HCT116 (cell line): ENCODE results near the gene B3GNT4. TPM values are rescaled to one million over a fixed set of nuclear protein-coding genes. Genes with fewer than 3 reads are reported as not detected.

Experiments
- ATAC-seq: fragments of 200-7000 bp; cut with Tn5 transposase; 2 replicates; pipeline ENCODE4 v1.9.1; 2020; ENCODE audit warnings: mild to moderate bottlenecking, moderate library complexity
- BruUV-seq: library from RNA; stranded (reverse); fragments of 400-500 nt; replicated peaks from 2 replicates; lab custom pipeline; 2021; lab: Mats Ljungman, UMichigan
- CTCF ChIA-PET: fragments of 300-600 bp; sonication (Branson Sonifier 250); formaldehyde crosslinking; loops from one replicate; lab custom pipeline; 2021; ENCODE audit warnings: antibody characterized with exemption; lab: Charles Lee
- POLR2A ChIA-PET: fragments of 300-600, 350-600 bp; sonication (Branson Sonifier 250); formaldehyde crosslinking; loops from one replicate; lab custom pipeline; 2021; ENCODE audit warnings: antibody characterized with exemption; lab: Charles Lee
- RAD21 ChIA-PET, 2 experiments: fragments of 300-600 bp; sonication (Branson Sonifier 250); formaldehyde crosslinking; loops; one replicate each; lab custom pipeline; 2023; ENCODE audit warnings: low total read pairs in 2 of 2; ENCODE audit not compliant: uncharacterized antibody in 2 of 2, unreplicated experiment in 2 of 2, low non-redundant PET in 1 of 2; lab: Charles Lee
- DNase-seq: peaks from one replicate; pipeline ENCODE4 v3.0.0-alpha.2; 2010; ENCODE audit warnings: low read depth, low spot score
- H2AFZ ChIP-seq: fragments of 200-600 bp; shearing (Covaris generic), sonication (generic); 2 replicates; pipeline ENCODE4 v1.6.1; 2017; ENCODE audit warnings: low read depth, mixed run types, mixed read lengths, antibody characterized with exemption, low read length; ENCODE audit not compliant: poor library complexity, severe bottlenecking
- H3K27ac ChIP-seq: 2 replicates; pipeline ENCODE4 v1.5.1; 2012; ENCODE audit warnings: low read depth, low read length
- H3K27me3 ChIP-seq: fragments of 200-600 bp; sonication (generic); 2 replicates; pipeline ENCODE4 v1.6.1; 2016; ENCODE audit warnings: mixed run types, low read length, mixed read lengths; ENCODE audit not compliant: insufficient read depth
- H3K36me3 ChIP-seq, 2 experiments: fragments of 200-500 bp in 1 of 2; fragments of 200-600 bp in 1 of 2; sonication (Bioruptor generic) in 1 of 2; sonication (generic) in 1 of 2; 2 replicates each; pipeline versions ENCODE4 v1.5.1 to v1.6.1; 2014 to 2016; ENCODE audit warnings: low read length in 2 of 2, inconsistent platforms in 1 of 2, mixed read lengths in 1 of 2, mixed run types in 1 of 2; ENCODE audit not compliant: insufficient read depth in 2 of 2, control insufficient read depth in 1 of 2
- H3K4me1 ChIP-seq, 2 experiments: fragments of 200-600 bp in 1 of 2; sonication (generic) in 1 of 2; 2 replicates each; pipeline versions ENCODE4 v1.5.1 to v1.6.1; 2012 to 2017; ENCODE audit warnings: low read length in 2 of 2, inconsistent platforms in 1 of 2, mild to moderate bottlenecking in 1 of 2, mixed read lengths in 1 of 2, mixed run types in 1 of 2, moderate library complexity in 1 of 2; ENCODE audit not compliant: insufficient read depth in 2 of 2, control insufficient read depth in 1 of 2
- H3K4me2 ChIP-seq: fragments of 200-600 bp; sonication (generic); 2 replicates; pipeline ENCODE4 v1.6.1; 2017; ENCODE audit warnings: mixed run types, low read length, mixed read lengths
- H3K4me3 ChIP-seq, 2 experiments: fragments of 200-600 bp in 1 of 2; sonication (generic) in 1 of 2; replicated peaks in 1 of 2; 2 replicates each; pipeline ENCODE4 v1.5.1; 2011 to 2016; ENCODE audit warnings: low read length in 2 of 2, control low read depth in 1 of 2, low read depth in 1 of 2, mild to moderate bottlenecking in 1 of 2, mixed read lengths in 1 of 2, mixed run types in 1 of 2
- H3K79me2 ChIP-seq: fragments of 200-600 bp; sonication (generic); 2 replicates; pipeline ENCODE4 v1.6.1; 2017; ENCODE audit warnings: mild to moderate bottlenecking, mixed run types, low read length, moderate library complexity, mixed read lengths; ENCODE audit not compliant: insufficient read depth
- H3K9ac ChIP-seq: fragments of 200-600 bp; sonication (generic); 2 replicates; pipeline ENCODE4 v1.6.1; 2016; ENCODE audit warnings: low read length, mixed read lengths
- H3K9me2 ChIP-seq: fragments of 200-600 bp; sonication (generic), shearing (Covaris generic); 2 replicates; pipeline ENCODE4 v1.6.1; 2017; ENCODE audit warnings: mixed run types, mild to moderate bottlenecking, moderate library complexity; ENCODE audit not compliant: insufficient read depth
- H3K9me3 ChIP-seq, 2 experiments: fragments of 200-500 bp in 1 of 2; fragments of 200-600 bp in 1 of 2; sonication (Bioruptor generic) in 1 of 2; sonication (generic) in 1 of 2; 2 replicates each; pipeline ENCODE4 v1.6.1; 2014 to 2017; ENCODE audit warnings: low read length in 2 of 2, mixed read lengths in 2 of 2, inconsistent platforms in 1 of 2, low read depth in 1 of 2, mild to moderate bottlenecking in 1 of 2, mixed run types in 1 of 2, moderate library complexity in 1 of 2; ENCODE audit not compliant: control insufficient read depth in 1 of 2, insufficient read depth in 1 of 2
- H4K20me1 ChIP-seq: fragments of 200-600 bp; sonication (generic), shearing (Covaris generic); 2 replicates; pipeline ENCODE4 v1.6.1; 2017; ENCODE audit warnings: mixed run types, mild to moderate bottlenecking, moderate library complexity; ENCODE audit not compliant: insufficient read depth
- ATF3 ChIP-seq: IDR thresholded peaks from 2 replicates; pipeline ENCODE4 v1.6.1; 2012
- CBX3 ChIP-seq: IDR thresholded peaks from 2 replicates; pipeline ENCODE4 v1.6.1; 2012; ENCODE audit warnings: low read depth
- CEBPB ChIP-seq: IDR thresholded peaks from 2 replicates; pipeline ENCODE4 v1.6.1; 2012; ENCODE audit warnings: low read depth
- CTCF ChIP-seq, 3 experiments: fragments of 200-600 bp in 1 of 3; sonication (generic) in 1 of 3; IDR thresholded peaks in 2 of 3; conservative IDR thresholded peaks in 1 of 3; 2 replicates each; pipeline ENCODE4 v1.5.1; 2012 to 2017; ENCODE audit warnings: low read depth in 2 of 3, low read length in 2 of 3, antibody characterized with exemption in 1 of 3, borderline replicate concordance in 1 of 3, control low read depth in 1 of 3, mild to moderate bottlenecking in 1 of 3, mixed read lengths in 1 of 3, mixed run types in 1 of 3, moderate library complexity in 1 of 3; ENCODE audit not compliant: insufficient read depth in 1 of 3
- EGR1 ChIP-seq: IDR thresholded peaks from 2 replicates; pipeline ENCODE4 v1.6.1; 2012; ENCODE audit warnings: low read depth
- ELF1 ChIP-seq: IDR thresholded peaks from 2 replicates; pipeline ENCODE4 v1.6.1; 2012; ENCODE audit warnings: low read depth, borderline replicate concordance
- EZH2 ChIP-seq: fragments of 200-600 bp; sonication (generic); IDR thresholded peaks from 2 replicates; pipeline ENCODE4 v1.6.1; 2017; ENCODE audit warnings: antibody characterized with exemption, mixed run types
- EZH2phosphoT487 ChIP-seq: fragments of 200-600 bp; IDR thresholded peaks from 2 replicates; pipeline ENCODE4 v1.6.1; 2018; ENCODE audit warnings: antibody characterized with exemption, borderline replicate concordance
- JUND ChIP-seq: IDR thresholded peaks from 2 replicates; pipeline ENCODE4 v1.6.1; 2012
- MAX ChIP-seq: IDR thresholded peaks from 2 replicates; pipeline ENCODE4 v1.6.1; 2012
- POLR2A ChIP-seq: IDR thresholded peaks from 2 replicates; pipeline ENCODE4 v1.7.0; 2011; ENCODE audit warnings: borderline replicate concordance; ENCODE audit not compliant: insufficient read depth, insufficient read length; ENCODE audit errors: extremely low read depth
- POLR2AphosphoS5 ChIP-seq: IDR thresholded peaks from 2 replicates; pipeline ENCODE4 v1.6.1; 2011; ENCODE audit warnings: mild to moderate bottlenecking, low read depth, low read length, moderate library complexity
- RAD21 ChIP-seq: IDR thresholded peaks from 2 replicates; pipeline ENCODE4 v1.6.1; 2012; ENCODE audit warnings: low read depth, mild to moderate bottlenecking
- REST ChIP-seq: IDR thresholded peaks from 2 replicates; pipeline ENCODE4 v1.6.1; 2012; ENCODE audit warnings: low read depth
- SP1 ChIP-seq: IDR thresholded peaks from 2 replicates; pipeline ENCODE4 v1.6.1; 2012; ENCODE audit warnings: low read depth
- SRF ChIP-seq: IDR thresholded peaks from 2 replicates; pipeline ENCODE4 v1.6.1; 2012; ENCODE audit warnings: low read depth
- TCF7L2 ChIP-seq: IDR thresholded peaks from 2 replicates; pipeline ENCODE4 v1.7.0; 2011; ENCODE audit warnings: borderline replicate concordance, inconsistent platforms; ENCODE audit not compliant: insufficient read depth, insufficient read length; ENCODE audit errors: extremely low read depth
- ZBTB33 ChIP-seq: IDR thresholded peaks from 2 replicates; pipeline ENCODE4 v1.6.1; 2011; ENCODE audit warnings: mild to moderate bottlenecking, low read length, moderate library complexity; ENCODE audit not compliant: insufficient replicate concordance; ENCODE audit errors: extremely low read depth
- ZFX ChIP-seq: fragments of 450-650 bp; IDR thresholded peaks from 2 replicates; pipeline ENCODE4 v1.6.1; 2017
- ZNF274 ChIP-seq: fragments of 200-500 bp; sonication (Bioruptor generic); IDR thresholded peaks from 2 replicates; pipeline ENCODE4 v1.6.1; 2014; ENCODE audit warnings: mild to moderate bottlenecking, low read depth, low read length, inconsistent platforms
- intact Hi-C: fragments of 100-400 bp; cut with micrococcal nuclease; formaldehyde crosslinking; loops from 2 replicates; pipeline ENCODE4 v1.10.0; 2022
- total RNA-seq: library from RNA; stranded (reverse); gene quantifications from one replicate; pipeline ENCODE4 v1.2.1, GENCODE V29; 2021; ENCODE audit not compliant: unreplicated experiment

Gene B3GNT4
- total RNA-seq, 1 experiment from 2014 or later = 7.1 TPM

GRCh38 chr12:122216445-122216844 lies 12.9 kb downstream of the B3GNT4 start:
- no peaks in the 10 kb centered on the region for H3K9me3 ChIP-seq
- no peak overlapping the region for H3K4me3 ChIP-seq
- no peak overlapping the region for H3K4me2 ChIP-seq
- RAD21 ChIA-PET = no interaction called here
- no peak overlapping the region for H3K9ac ChIP-seq
- peaks cover 44% of the 10 kb centered on the region for H3K79me2 ChIP-seq
- no peaks in the 10 kb centered on the region for H3K4me1 ChIP-seq
- TF ChIP-seq RAD21 (no peak), ELF1 (no peak), CEBPB (no peak), POLR2A (no peak), JUND (no peak), ZBTB33 (no peak), ZNF274 (no peak), EZH2 (no peak), TCF7L2 (no peak), POLR2AphosphoS5 (no peak), SRF (no peak), EGR1 (no peak), EZH2phosphoT487 (no peak), ZFX (no peak), ATF3 (no peak), CBX3 (no peak), CTCF (IDR thresholded peaks at IDR 0.05 in 2 of 3, conservative IDR thresholded peaks at IDR 0.05 in 1 of 3; ENCODE audit: borderline replicate concordance in 1 of 3, insufficient read depth in 1 of 3, low read depth in 2 of 3, low read length in 2 of 3) (no peak), MAX (no peak), REST (no peak), SP1 (no peak)
- peaks cover 41 to 48% of the 10 kb centered on the region in 2 experiments for H3K36me3 ChIP-seq
- no peak for DNase-seq
- H2AFZ ChIP-seq = no peak overlapping the region
- H3K9me2 ChIP-seq = no peaks in the 10 kb centered on the region
- POLR2A ChIA-PET = no interaction called here
- intact Hi-C loops = no loop called here
- no peaks in the 10 kb centered on the region for H4K20me1 ChIP-seq
- CTCF ChIA-PET = no interaction called here
- H3K27me3 ChIP-seq = no peaks in the 10 kb centered on the region
- no peak overlapping the region for H3K27ac ChIP-seq
- no TSS peak for BruUV-seq
- ATAC-seq = no peak
